GM18505 (cell line): ENCODE data around the gene GABARAPL2.
"Not testable (repeated sequence)": the region's sequence is repeated elsewhere in the genome, so short reads cannot be mapped to it uniquely, and the experiment has no call there.

Experiments
- ATAC-seq: cut with Tn5 transposase; IDR thresholded peaks from one replicate; pipeline ENCODE4 v1.9.1; 2021; ENCODE audit not compliant: unreplicated experiment
- POLR2A ChIP-seq: IDR thresholded peaks from 4 replicates; pipeline ENCODE4 v1.6.1; 2011; ENCODE audit warnings: borderline replicate concordance; ENCODE audit not compliant: insufficient read depth, insufficient read length; ENCODE audit errors: extremely low read depth

The GABARAPL2 gene

GRCh38 chr16:75588716-75589115 lies 22.5 kb downstream of the GABARAPL2 start:
- no peak for ATAC-seq
- no peak for TF ChIP-seq POLR2A

- TF ChIP-seq POLR2A = no peak
- ATAC-seq = no peak
Observed at GRCh38 chr16:75589306-75589705, 23.1 kb downstream of the GABARAPL2 start.

- ATAC-seq = no peak
- no peak for TF ChIP-seq POLR2A
Observed at GRCh38 chr16:75590920-75591843, 25.0 kb downstream of the GABARAPL2 start.

- ATAC-seq = not testable (repeated sequence)
Observed at GRCh38 chr16:75591927-75592326, 25.7 kb downstream of the GABARAPL2 start.

- no peak for TF ChIP-seq POLR2A
Observed at GRCh38 chr16:75593308-75593707, 27.1 kb downstream of the GABARAPL2 start.

GRCh38 chr16:75593825-75594820 lies 27.9 kb downstream of the GABARAPL2 start:
- no peak for TF ChIP-seq POLR2A
- ATAC-seq = no peak

More at GRCh38 chr16:75593308-75593707, 27.1 kb downstream of the GABARAPL2 start:
- ATAC-seq = no peak

- ATAC-seq = no peak
- no peak for TF ChIP-seq POLR2A
Observed at GRCh38 chr16:75599452-75600277, 33.5 kb downstream of the GABARAPL2 start.

GRCh38 chr16:75603241-75603640 lies 37.1 kb downstream of the GABARAPL2 start:
- no peak for ATAC-seq

GRCh38 chr16:75606507-75606906 lies 40.3 kb downstream of the GABARAPL2 start:
- no peak for TF ChIP-seq POLR2A
- ATAC-seq = no peak

More at GRCh38 chr16:75603241-75603640, 37.1 kb downstream of the GABARAPL2 start:
- no peak for TF ChIP-seq POLR2A

GRCh38 chr16:75614066-75614897 lies 48.1 kb downstream of the GABARAPL2 start:
- no peak for ATAC-seq
- TF ChIP-seq POLR2A = no peak

- no peak for TF ChIP-seq POLR2A
- ATAC-seq = no peak
Observed at GRCh38 chr16:75615619-75616018, 49.4 kb downstream of the GABARAPL2 start.

GRCh38 chr16:75616521-75617010 lies 50.4 kb downstream of the GABARAPL2 start:
- ATAC-seq = no peak
- no peak for TF ChIP-seq POLR2A
